Measurements from ENCODE around the gene KIF19. TPM values are rescaled to one million over a fixed set of nuclear protein-coding genes. Genes with fewer than 3 reads are reported as not detected.

The KIF19 gene
- total RNA-seq, 1 donor, result not detected

- H4K20me1 ChIP-seq (ENCODE audit: insufficient read depth, low read length), result no peaks in the 10 kb centered on the region
- TF ChIP-seq CTCF (IDR thresholded peaks at IDR 0.05; ENCODE audit: extremely low read depth, low read depth, low read length), result no peak
- H3K4me2 ChIP-seq (ENCODE audit: insufficient read depth, low read length), result no peak overlapping the region
These were observed 46.4 kb downstream of the KIF19 start for GRCh38 chr17:74372426-74372825.

GRCh38 chr17:74373838-74374606 lies 48.0 kb downstream of the KIF19 start:
- H3K4me1 ChIP-seq (ENCODE audit: insufficient read depth, low read length), result no peaks in the 10 kb centered on the region
- peak; percentile 87 for DNase-seq (ENCODE audit: insufficient read length, low spot score, missing footprints)
- no peaks in the 10 kb centered on the region for H3K27me3 ChIP-seq (ENCODE audit: insufficient read depth, low read length)
- H2AFZ ChIP-seq (ENCODE audit: low read length), result no peak overlapping the region
- H3K4me2 ChIP-seq (ENCODE audit: insufficient read depth, low read length), result no peak overlapping the region
- no peaks in the 10 kb centered on the region for H3K36me3 ChIP-seq (ENCODE audit: insufficient read depth, low read length)
- H3K9me3 ChIP-seq (ENCODE audit: low read depth, low read length), result no peaks in the 10 kb centered on the region
- no peak overlapping the region for H3K4me3 ChIP-seq (ENCODE audit: insufficient read depth, low read length)
- H4K20me1 ChIP-seq (ENCODE audit: insufficient read depth, low read length), result no peaks in the 10 kb centered on the region
- TF ChIP-seq CTCF (IDR thresholded peaks at IDR 0.05; ENCODE audit: extremely low read depth, low read depth, low read length), result no peak
- no peak overlapping the region for H3K27ac ChIP-seq (ENCODE audit: low read depth, low read length)
- H3K79me2 ChIP-seq (ENCODE audit: insufficient read depth, low read length), result no peaks in the 10 kb centered on the region

More at GRCh38 chr17:74372426-74372825, 46.4 kb downstream of the KIF19 start:
- no peaks in the 10 kb centered on the region for H3K36me3 ChIP-seq (ENCODE audit: insufficient read depth, low read length)
- H3K27me3 ChIP-seq (ENCODE audit: insufficient read depth, low read length), result no peaks in the 10 kb centered on the region
- no peaks in the 10 kb centered on the region for H3K9me3 ChIP-seq (ENCODE audit: low read depth, low read length)
- no peaks in the 10 kb centered on the region for H3K79me2 ChIP-seq (ENCODE audit: insufficient read depth, low read length)
- no peak overlapping the region for H3K27ac ChIP-seq (ENCODE audit: low read depth, low read length)
- no peak overlapping the region for H3K4me3 ChIP-seq (ENCODE audit: insufficient read depth, low read length)
- no peaks in the 10 kb centered on the region for H3K4me1 ChIP-seq (ENCODE audit: insufficient read depth, low read length)
- no peak overlapping the region for H2AFZ ChIP-seq (ENCODE audit: low read length)
- DNase-seq (ENCODE audit: insufficient read length, low spot score, missing footprints), result no peak

- no peaks in the 10 kb centered on the region for H3K36me3 ChIP-seq (ENCODE audit: insufficient read depth, low read length)
- no peak overlapping the region for H3K27ac ChIP-seq (ENCODE audit: low read depth, low read length)
- no peak overlapping the region for H3K4me2 ChIP-seq (ENCODE audit: insufficient read depth, low read length)
- no peaks in the 10 kb centered on the region for H4K20me1 ChIP-seq (ENCODE audit: insufficient read depth, low read length)
- no peaks in the 10 kb centered on the region for H3K79me2 ChIP-seq (ENCODE audit: insufficient read depth, low read length)
- no peak for TF ChIP-seq CTCF (IDR thresholded peaks at IDR 0.05; ENCODE audit: extremely low read depth, low read depth, low read length)
- no peak overlapping the region for H3K4me3 ChIP-seq (ENCODE audit: insufficient read depth, low read length)
- no peaks in the 10 kb centered on the region for H3K9me3 ChIP-seq (ENCODE audit: low read depth, low read length)
- H3K27me3 ChIP-seq (ENCODE audit: insufficient read depth, low read length), result no peaks in the 10 kb centered on the region
- peaks cover 4% of the 10 kb centered on the region for H3K4me1 ChIP-seq (ENCODE audit: insufficient read depth, low read length)
- no peak overlapping the region for H2AFZ ChIP-seq (ENCODE audit: low read length)
- peak; percentile 51 for DNase-seq (ENCODE audit: insufficient read length, low spot score, missing footprints)
These were observed 48.8 kb downstream of the KIF19 start for GRCh38 chr17:74374858-74375257.

- H3K36me3 ChIP-seq (ENCODE audit: insufficient read depth, low read length), result no peaks in the 10 kb centered on the region
- H2AFZ ChIP-seq (ENCODE audit: low read length), result peak overlapping the region; percentile 59
- TF ChIP-seq CTCF (IDR thresholded peaks at IDR 0.05; ENCODE audit: extremely low read depth, low read depth, low read length), result peak; percentile 77
- no peaks in the 10 kb centered on the region for H3K79me2 ChIP-seq (ENCODE audit: insufficient read depth, low read length)
- no peaks in the 10 kb centered on the region for H3K9me3 ChIP-seq (ENCODE audit: low read depth, low read length)
- no peaks in the 10 kb centered on the region for H4K20me1 ChIP-seq (ENCODE audit: insufficient read depth, low read length)
- peaks cover 4% of the 10 kb centered on the region for H3K4me1 ChIP-seq (ENCODE audit: insufficient read depth, low read length)
- peak; percentile 99 for DNase-seq (ENCODE audit: insufficient read length, low spot score, missing footprints)
- H3K27ac ChIP-seq (ENCODE audit: low read depth, low read length), result no peak overlapping the region
- H3K27me3 ChIP-seq (ENCODE audit: insufficient read depth, low read length), result peaks cover 3% of the 10 kb centered on the region
- H3K4me3 ChIP-seq (ENCODE audit: insufficient read depth, low read length), result no peak overlapping the region
- H3K4me2 ChIP-seq (ENCODE audit: insufficient read depth, low read length), result peak overlapping the region; percentile 60
These were observed 53.6 kb downstream of the KIF19 start for GRCh38 chr17:74379495-74380085.

Data from osteoblast (primary cell).